HG02943 (cell line): Measurements from ENCODE around the gene BCHE.

Experiments used
- ATAC-seq: cut with Tn5 transposase; IDR thresholded peaks from one replicate; pipeline ENCODE4 v1.9.1; 2021; ENCODE audit warnings: mild to moderate bottlenecking, low read depth, moderate library complexity; ENCODE audit not compliant: unreplicated experiment

Gene BCHE

GRCh38 chr3:165754219-165755007, 82.8 kb downstream of the BCHE start:
- no peak for ATAC-seq

DNA sequence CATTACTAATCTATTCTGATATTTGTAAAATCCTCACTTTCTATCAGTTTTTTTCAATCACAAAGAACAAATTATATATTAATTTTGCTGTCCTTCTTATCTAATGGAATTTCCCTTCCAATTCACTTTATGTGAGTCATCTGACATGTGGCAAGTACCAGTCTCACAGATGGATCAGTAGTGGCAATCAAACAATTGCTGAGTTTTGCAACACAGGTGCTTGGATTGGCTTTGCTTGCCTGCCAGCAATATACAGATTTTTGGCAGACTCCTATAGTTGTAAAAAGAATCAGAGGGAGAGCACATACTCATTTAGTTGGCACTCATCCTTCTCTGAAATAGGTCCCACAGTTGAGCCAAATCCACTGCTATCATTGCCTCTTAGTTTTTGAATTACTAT, 83.7 kb downstream of the BCHE start:
- no peak for ATAC-seq

DNA sequence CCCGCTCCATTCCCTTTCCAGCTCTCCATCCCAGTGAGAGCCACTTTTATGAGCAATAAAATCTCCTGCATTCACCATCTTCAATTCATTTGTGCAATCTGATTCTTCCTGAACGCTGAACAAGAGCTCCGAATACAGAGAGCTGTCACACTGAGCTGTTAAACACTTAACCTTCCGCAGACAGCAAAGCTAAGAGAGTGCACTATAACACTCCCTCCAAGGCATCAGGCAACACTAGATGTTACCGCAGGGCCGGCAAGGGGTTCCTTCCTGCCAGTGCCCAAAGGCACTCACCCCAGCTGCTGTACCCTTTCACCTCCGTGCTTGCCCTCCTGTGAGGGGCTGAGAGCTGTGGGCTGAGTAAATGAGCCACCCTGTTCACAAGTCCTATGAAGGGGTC, 85.6 kb downstream of the BCHE start:
- ATAC-seq: no peak

DNA sequence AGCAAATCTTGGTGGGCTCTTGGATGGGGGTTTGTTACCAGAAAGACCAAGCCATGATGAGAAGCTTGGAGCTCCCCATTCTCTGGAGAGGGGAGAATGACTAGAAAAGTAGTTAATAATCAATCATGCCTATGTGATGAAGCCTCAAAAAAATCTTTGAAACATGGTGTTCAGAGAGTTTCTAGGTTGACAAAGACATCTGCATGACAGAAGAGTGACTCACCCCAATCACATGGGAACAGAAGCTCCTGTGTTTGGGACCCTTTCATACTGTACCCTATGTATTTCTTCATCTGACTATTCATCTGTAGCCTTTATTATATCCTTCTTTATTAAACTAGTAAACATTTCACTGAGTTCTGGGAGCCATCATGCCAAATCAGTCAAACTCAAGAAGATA, 87.4 kb downstream of the BCHE start:
- ATAC-seq: no peak

GRCh38 chr3:165749241-165749640, 88.0 kb downstream of the BCHE start:
- no peak for ATAC-seq

GRCh38 chr3:165748094-165748493, 89.1 kb downstream of the BCHE start:
- no peak for ATAC-seq

GRCh38 chr3:165746874-165747273, 90.3 kb downstream of the BCHE start:
- no peak for ATAC-seq

- no peak for ATAC-seq
These were observed 93.2 kb downstream of the BCHE start for GRCh38 chr3:165744025-165744424.

GRCh38 chr3:165742351-165742750, 94.9 kb downstream of the BCHE start:
- no peak for ATAC-seq

DNA sequence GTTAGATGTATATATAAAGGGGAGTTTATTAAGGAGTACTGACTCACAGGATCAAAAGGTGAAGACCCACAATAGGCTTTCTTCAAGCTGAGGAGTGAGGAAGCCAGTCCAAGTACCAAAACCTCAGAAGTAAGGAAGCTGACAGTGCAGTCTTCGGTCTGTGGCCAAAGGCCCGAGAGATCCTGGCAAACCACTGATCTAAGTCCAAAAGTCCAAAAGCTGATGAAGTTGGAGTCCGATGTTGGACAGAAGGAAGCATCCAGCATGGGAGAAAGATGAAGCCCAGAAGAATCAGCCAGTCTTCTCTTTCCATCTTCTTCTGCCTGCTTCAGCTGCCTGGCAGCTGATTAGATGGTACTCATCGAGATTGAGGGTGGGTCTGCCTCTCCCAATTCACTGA, 107.5 kb downstream of the BCHE start:
- no peak for ATAC-seq

DNA sequence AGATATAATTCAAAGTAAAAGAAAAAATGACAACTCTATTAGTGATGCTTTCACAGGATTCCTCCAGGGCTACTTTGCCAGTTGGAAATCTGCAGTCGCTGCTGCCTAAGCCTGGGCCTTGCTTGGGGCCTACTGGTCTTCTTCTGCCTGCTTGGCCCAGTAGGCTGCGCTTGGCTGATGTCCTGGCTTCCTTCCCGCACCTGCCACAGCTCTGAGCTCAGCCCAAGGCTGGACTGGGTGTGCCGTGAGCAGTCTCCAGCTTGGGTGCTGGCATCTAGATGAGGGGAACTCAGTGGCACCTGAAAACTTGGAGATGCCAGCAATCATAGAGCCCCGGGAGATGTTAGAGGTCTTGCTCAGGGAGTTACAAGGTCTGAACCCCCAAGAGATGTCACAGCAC, 108.3 kb downstream of the BCHE start:
- no peak for ATAC-seq

DNA sequence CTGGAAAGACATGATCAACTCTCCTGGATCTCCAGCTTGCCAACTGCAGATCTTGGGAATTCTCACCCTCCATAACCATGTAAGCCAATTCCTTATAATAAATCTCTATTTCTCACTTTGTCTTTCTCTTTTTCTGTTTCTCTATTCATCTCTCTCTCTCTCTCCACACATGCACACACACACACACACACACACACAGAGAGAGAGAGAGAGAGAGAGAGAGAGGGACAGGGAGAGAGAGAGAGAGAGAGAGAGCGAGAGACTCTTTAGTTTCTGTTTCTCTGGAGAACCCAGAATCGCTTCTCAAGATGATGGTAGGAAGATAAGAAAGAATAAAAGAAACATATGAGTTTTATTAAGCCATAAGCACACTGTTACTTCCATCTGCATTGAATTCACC, 111.9 kb downstream of the BCHE start:
- no peak for ATAC-seq
